Neural progenitor cell (in vitro differentiated cells): ENCODE measurements around the gene EYA3. TPM values are rescaled to one million over a fixed set of nuclear protein-coding genes. Genes with fewer than 3 reads are reported as not detected.

Source experiments
- DNase-seq: peaks from one replicate; pipeline ENCODE4 v3.0.0-alpha.2; 2016; ENCODE audit warnings: low spot score
- H2AFZ ChIP-seq: fragments of 200-600 bp; sonication (generic); replicated peaks from 2 replicates; pipeline ENCODE4 v1.6.1; 2016; ENCODE audit warnings: antibody characterized with exemption
- H3F3A ChIP-seq: fragments of 200-600 bp; sonication (generic); 2 replicates; pipeline ENCODE4 v1.6.1; 2016; ENCODE audit warnings: antibody characterized with exemption, low read depth
- H3K27ac ChIP-seq: fragments of 200-600 bp; sonication (generic); 2 replicates; pipeline ENCODE4 v1.5.1; 2016; ENCODE audit warnings: mild to moderate bottlenecking
- H3K27me3 ChIP-seq: fragments of 200-600 bp; sonication (generic); 2 replicates; pipeline ENCODE4 v1.6.1; 2016; ENCODE audit warnings: mild to moderate bottlenecking, moderate library complexity
- H3K36me3 ChIP-seq: fragments of 200-600 bp; sonication (generic); 2 replicates; pipeline ENCODE4 v1.5.1; 2016
- H3K4me1 ChIP-seq: fragments of 200-600 bp; sonication (generic); 2 replicates; pipeline ENCODE4 v1.6.1; 2016; ENCODE audit warnings: mixed run types
- H3K4me2 ChIP-seq: fragments of 200-600 bp; sonication (generic); 2 replicates; pipeline ENCODE4 v1.6.1; 2016
- H3K4me3 ChIP-seq: fragments of 200-600 bp; sonication (generic); 2 replicates; pipeline ENCODE4 v1.5.1; 2016
- H3K79me2 ChIP-seq: fragments of 200-600 bp; sonication (generic); 2 replicates; pipeline ENCODE4 v1.6.1; 2016; ENCODE audit warnings: low read depth
- H3K9ac ChIP-seq: fragments of 200-600 bp; sonication (generic); 2 replicates; pipeline ENCODE4 v1.6.1; 2016
- H3K9me3 ChIP-seq: fragments of 200-600 bp; sonication (generic); 2 replicates; pipeline ENCODE4 v1.5.1; 2016; ENCODE audit warnings: low read depth
- H4K20me1 ChIP-seq: fragments of 200-600 bp; sonication (generic); 2 replicates; pipeline ENCODE4 v1.6.1; 2016; ENCODE audit warnings: low read depth
- H3K27ac Mint-ChIP-seq: 3 replicates; pipeline ENCODE4 v1.8.0; 2021; ENCODE audit warnings: mixed read lengths
- H3K27me3 Mint-ChIP-seq: 2 replicates; pipeline ENCODE4 v1.8.0; 2022; ENCODE audit warnings: low read depth, mild to moderate bottlenecking, inconsistent platforms, moderate library complexity, mixed read lengths; ENCODE audit not compliant: insufficient read depth
- H3K36me3 Mint-ChIP-seq: 3 replicates; pipeline ENCODE4 v1.8.0; 2021; ENCODE audit warnings: mixed read lengths
- H3K4me1 Mint-ChIP-seq: 3 replicates; pipeline ENCODE4 v1.8.0; 2021; ENCODE audit warnings: mixed read lengths
- H3K4me3 Mint-ChIP-seq: 3 replicates; pipeline ENCODE4 v1.8.0; 2021; ENCODE audit warnings: mild to moderate bottlenecking, moderate library complexity, mixed read lengths
- H3K9me3 Mint-ChIP-seq: 3 replicates; pipeline ENCODE4 v1.8.0; 2020; ENCODE audit warnings: mixed read lengths
- CTCF ChIP-seq: fragments of 200-600 bp; sonication (generic); IDR thresholded peaks from 2 replicates; pipeline ENCODE4 v1.5.1; 2017; ENCODE audit warnings: antibody characterized with exemption, mild to moderate bottlenecking
- EZH2 ChIP-seq: fragments of 200-600 bp; sonication (generic); IDR thresholded peaks from 2 replicates; pipeline ENCODE4 v1.6.1; 2017; ENCODE audit warnings: antibody characterized with exemption, mild to moderate bottlenecking, moderate library complexity
- EZH2phosphoT487 ChIP-seq: fragments of 200-600 bp; sonication (generic); IDR thresholded peaks from 2 replicates; pipeline ENCODE4 v1.6.1; 2017; ENCODE audit warnings: antibody characterized with exemption
- total RNA-seq: library from RNA; depleted of rRNA; stranded (reverse); fragments of >200 nt; gene quantifications from 2 replicates; pipeline ENCODE4 v1.2.3, GENCODE V29; 2015; ENCODE audit warnings: low replicate concordance

EYA3 gene
- total RNA-seq, 1 donor from 2014 or later: 32.9 TPM

DNA sequence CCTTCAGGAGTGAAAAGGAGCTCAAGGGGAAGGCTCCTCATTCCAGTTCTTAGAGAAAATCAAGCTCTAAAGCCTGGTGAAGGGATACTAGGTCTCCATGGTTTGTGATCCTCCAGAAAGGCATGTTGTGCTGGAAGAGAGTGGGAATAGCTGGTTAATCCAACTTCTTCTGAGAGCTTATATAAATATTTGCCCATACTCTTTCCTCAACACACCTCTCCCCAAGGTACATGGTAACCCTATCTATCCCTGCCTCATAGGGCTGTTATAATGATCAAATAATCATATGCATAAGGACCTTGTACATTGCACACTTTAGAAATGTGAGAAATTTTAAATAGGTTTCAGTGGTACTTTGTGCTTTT is 114.0 kb downstream of the EYA3 start:
- no peak for DNase-seq
- no peaks in the 10 kb centered on the region for H3K9me3 ChIP-seq
- no peak overlapping the region for H3K27ac ChIP-seq
- H3K27me3 ChIP-seq: no peaks in the 10 kb centered on the region
- Mint-ChIP-seq H3K9me3 (no peaks in the 10 kb centered on the region), H3K27ac (no peak overlapping the region), H3K27me3 (no peaks in the 10 kb centered on the region), H3K4me3 (no peak overlapping the region), H3K36me3 (peaks cover 7% of the 10 kb centered on the region), H3K4me1 (no peaks in the 10 kb centered on the region)
- H3K36me3 ChIP-seq: no peaks in the 10 kb centered on the region
- TF ChIP-seq EZH2: no peak
- no peak overlapping the region for H2AFZ ChIP-seq
- H3K4me1 ChIP-seq: no peaks in the 10 kb centered on the region
- no peaks in the 10 kb centered on the region for H4K20me1 ChIP-seq
- no peaks in the 10 kb centered on the region for H3F3A ChIP-seq
- H3K79me2 ChIP-seq: no peaks in the 10 kb centered on the region
- no peak overlapping the region for H3K4me3 ChIP-seq
- no peak overlapping the region for H3K9ac ChIP-seq
- H3K4me2 ChIP-seq: no peak overlapping the region

GRCh38 chr1:27973771-27974416 is 114.5 kb downstream of the EYA3 start:
- TF ChIP-seq EZH2: no peak
- no peak for TF ChIP-seq CTCF
- TF ChIP-seq EZH2phosphoT487: no peak
- Histone ChIP-seq H3K9ac (no peak overlapping the region), H3K79me2 (no peaks in the 10 kb centered on the region), H3K27ac (no peak overlapping the region), H3K4me1 (no peaks in the 10 kb centered on the region), H3K4me2 (no peak overlapping the region), H3F3A (no peaks in the 10 kb centered on the region), H3K36me3 (no peaks in the 10 kb centered on the region), H3K4me3 (no peak overlapping the region), H4K20me1 (no peaks in the 10 kb centered on the region), H2AFZ (no peak overlapping the region), H3K27me3 (no peaks in the 10 kb centered on the region), H3K9me3 (no peaks in the 10 kb centered on the region)
- H3K4me3 Mint-ChIP-seq: no peak overlapping the region
- DNase-seq: no peak
- no peaks in the 10 kb centered on the region for H3K4me1 Mint-ChIP-seq
- H3K27ac Mint-ChIP-seq: no peak overlapping the region
- peaks cover 7% of the 10 kb centered on the region for H3K36me3 Mint-ChIP-seq
- H3K9me3 Mint-ChIP-seq: no peaks in the 10 kb centered on the region
- H3K27me3 Mint-ChIP-seq: no peaks in the 10 kb centered on the region

GRCh38 chr1:27972141-27972540 is 116.3 kb downstream of the EYA3 start:
- H3K4me3 Mint-ChIP-seq: no peak overlapping the region
- no peak overlapping the region for H3K4me2 ChIP-seq
- H3K4me1 Mint-ChIP-seq: no peaks in the 10 kb centered on the region
- H3K9ac ChIP-seq: no peak overlapping the region
- H3K27ac ChIP-seq: no peak overlapping the region
- H3K9me3 Mint-ChIP-seq: no peaks in the 10 kb centered on the region
- no peaks in the 10 kb centered on the region for H3K36me3 ChIP-seq
- H3K27ac Mint-ChIP-seq: no peak overlapping the region
- no peaks in the 10 kb centered on the region for H4K20me1 ChIP-seq
- no peak overlapping the region for H2AFZ ChIP-seq
- H3K9me3 ChIP-seq: no peaks in the 10 kb centered on the region
- no peaks in the 10 kb centered on the region for H3K27me3 Mint-ChIP-seq
- no peaks in the 10 kb centered on the region for H3K4me1 ChIP-seq
- H3K4me3 ChIP-seq: no peak overlapping the region
- H3F3A ChIP-seq: no peaks in the 10 kb centered on the region
- DNase-seq: no peak
- peaks cover 11% of the 10 kb centered on the region for H3K36me3 Mint-ChIP-seq
- no peak for TF ChIP-seq CTCF
- TF ChIP-seq EZH2phosphoT487: no peak
- no peak for TF ChIP-seq EZH2
- no peaks in the 10 kb centered on the region for H3K27me3 ChIP-seq
- H3K79me2 ChIP-seq: no peaks in the 10 kb centered on the region

DNA sequence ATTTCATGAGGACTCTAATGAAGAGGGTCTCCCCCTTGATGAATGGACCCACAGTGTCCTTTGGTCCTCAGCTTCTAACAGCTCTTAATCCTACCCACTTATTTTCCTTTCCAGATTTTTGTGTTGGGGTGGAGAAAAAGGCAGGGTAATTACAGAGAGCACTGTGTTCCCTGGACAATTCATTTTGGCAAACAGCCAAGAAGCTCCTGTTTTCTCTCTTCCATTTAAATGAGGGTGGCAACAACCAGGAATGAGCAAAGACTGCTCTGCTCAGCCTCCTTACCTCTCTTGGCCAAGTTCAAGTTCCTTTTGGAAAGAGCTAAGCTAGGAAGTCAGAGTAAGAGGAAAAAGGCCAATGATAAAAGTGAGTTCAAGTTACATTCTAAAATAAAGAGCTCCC is 116.7 kb downstream of the EYA3 start:
- Histone ChIP-seq H3K9me3 (no peaks in the 10 kb centered on the region), H3K27ac (no peak overlapping the region), H2AFZ (no peak overlapping the region), H3K27me3 (no peaks in the 10 kb centered on the region), H3K36me3 (no peaks in the 10 kb centered on the region), H4K20me1 (no peaks in the 10 kb centered on the region), H3K4me1 (no peaks in the 10 kb centered on the region), H3K9ac (no peak overlapping the region), H3K4me3 (no peak overlapping the region), H3K79me2 (no peaks in the 10 kb centered on the region), H3F3A (no peaks in the 10 kb centered on the region), H3K4me2 (no peak overlapping the region)
- Mint-ChIP-seq H3K36me3 (peaks cover 9% of the 10 kb centered on the region), H3K27me3 (no peaks in the 10 kb centered on the region), H3K4me3 (no peak overlapping the region), H3K27ac (no peak overlapping the region), H3K4me1 (no peaks in the 10 kb centered on the region), H3K9me3 (no peaks in the 10 kb centered on the region)
- DNase-seq: no peak
- TF ChIP-seq EZH2phosphoT487: no peak
- TF ChIP-seq EZH2: no peak
- TF ChIP-seq CTCF: no peak
